Activated CD8-positive, alpha-beta memory T cell treated with anti-CD3 and anti-CD28 coated beads, Interleukin-2, amount 50 U/mL, for 1 hour (primary cell): ENCODE measurements around the gene MLKL.

Experiments
- DNase-seq: peaks from one replicate; pipeline ENCODE4 v3.0.0-alpha.2; 2020; ENCODE audit errors: extremely low read depth

The MLKL gene

DNA sequence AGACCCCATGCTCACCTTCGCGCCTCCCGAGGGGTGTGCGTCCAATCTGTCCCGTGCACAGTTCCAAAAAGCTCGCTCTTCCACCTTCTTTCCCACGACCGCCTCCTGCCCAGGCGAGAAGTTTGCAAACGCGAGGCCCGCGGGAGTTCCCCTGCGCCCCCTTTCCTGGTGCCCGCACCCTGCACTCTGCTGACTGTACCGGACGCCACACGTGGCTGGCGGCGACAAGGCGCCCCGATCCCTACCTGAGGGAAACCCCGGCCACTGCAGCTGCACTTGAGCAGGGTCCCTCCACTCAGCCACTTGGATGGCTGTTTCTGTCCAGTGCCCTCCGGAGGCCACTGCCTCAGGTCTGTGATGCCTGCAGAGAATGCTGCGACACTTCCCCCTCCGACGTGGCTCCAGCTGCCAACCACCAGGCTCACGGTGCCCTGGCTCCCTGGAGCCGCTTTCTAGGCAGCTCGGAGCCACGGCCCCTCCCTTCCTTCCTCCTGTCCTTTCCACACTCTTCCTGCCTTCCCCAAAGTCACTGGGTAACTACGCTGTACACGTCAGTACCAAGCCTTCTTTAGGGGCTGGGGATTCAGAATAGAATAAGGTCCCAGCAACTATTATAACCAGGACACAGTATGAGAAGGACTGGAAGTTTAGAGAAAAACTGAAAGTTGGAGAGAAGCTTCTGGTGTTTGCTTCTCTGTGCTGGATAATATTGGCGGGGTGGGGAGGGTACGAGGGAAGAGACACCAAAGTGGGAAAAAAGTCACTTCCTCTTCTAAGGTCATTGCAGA is at the start of gene MLKL:
TSS of gene MLKL (minus strand) at position 425 of the 788 bp plus-strand sequence. CDS start 5,105 bp downstream, outside the sequence.
- peak; percentile 13 for DNase-seq

DNA sequence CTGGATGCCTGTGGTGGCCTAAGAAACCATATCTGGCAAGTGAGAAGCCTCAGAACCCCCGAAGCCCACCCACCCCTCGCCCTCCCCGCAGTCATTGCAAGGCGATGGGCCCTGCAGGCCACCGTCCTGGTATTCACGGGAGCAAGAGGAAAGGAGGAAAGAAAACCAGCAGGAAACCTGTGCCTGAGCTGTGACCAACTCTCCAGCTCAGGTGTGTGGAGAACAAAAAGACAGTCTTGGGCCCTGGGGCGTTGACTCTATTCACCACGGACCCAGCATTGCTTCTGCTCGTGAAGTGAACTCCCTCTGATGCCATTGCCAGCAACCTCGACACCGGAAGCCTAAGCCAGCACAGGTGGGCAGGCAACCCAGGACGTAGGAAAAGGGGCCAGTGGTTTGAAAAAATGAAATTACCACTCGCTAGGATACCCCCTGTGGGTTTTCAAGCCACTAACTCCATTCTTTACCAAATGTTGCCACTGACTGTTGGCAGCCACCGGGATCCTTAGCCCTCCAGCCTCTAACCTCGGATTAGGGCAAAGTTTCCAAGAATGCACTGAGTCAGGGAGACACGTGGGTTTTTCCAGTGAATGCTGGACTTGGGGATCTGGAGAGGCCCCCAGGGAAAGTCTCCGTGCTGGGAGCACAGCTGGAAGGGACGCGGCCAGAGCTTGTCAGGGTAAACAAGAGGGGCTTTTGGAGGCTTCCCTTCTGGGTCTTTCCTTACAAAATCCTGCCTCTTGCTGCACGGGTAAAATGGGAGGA is 48.8 kb upstream of the MLKL start:
- DNase-seq = no peak

DNA sequence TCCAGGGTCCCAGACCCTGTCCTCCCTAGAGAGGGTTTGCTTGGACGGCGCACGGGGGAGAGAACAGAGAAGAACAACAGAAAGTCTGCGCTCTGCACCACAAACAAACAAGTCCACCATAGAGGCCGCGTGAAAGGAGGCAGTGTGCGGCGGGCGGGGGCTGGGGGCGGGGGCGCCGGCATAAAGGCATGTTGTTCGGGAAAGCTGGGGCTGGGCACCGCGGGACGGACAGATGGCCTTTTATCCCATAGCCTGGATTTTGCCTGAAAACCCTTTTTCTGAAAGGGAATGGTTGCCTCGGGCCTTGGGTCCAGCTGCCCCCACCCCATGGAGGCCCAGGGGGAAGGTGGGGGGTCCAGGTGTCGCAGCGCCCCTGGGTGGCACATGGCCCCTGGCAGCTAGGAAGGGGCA is 48.0 kb upstream of the MLKL start:
- no peak for DNase-seq

DNA sequence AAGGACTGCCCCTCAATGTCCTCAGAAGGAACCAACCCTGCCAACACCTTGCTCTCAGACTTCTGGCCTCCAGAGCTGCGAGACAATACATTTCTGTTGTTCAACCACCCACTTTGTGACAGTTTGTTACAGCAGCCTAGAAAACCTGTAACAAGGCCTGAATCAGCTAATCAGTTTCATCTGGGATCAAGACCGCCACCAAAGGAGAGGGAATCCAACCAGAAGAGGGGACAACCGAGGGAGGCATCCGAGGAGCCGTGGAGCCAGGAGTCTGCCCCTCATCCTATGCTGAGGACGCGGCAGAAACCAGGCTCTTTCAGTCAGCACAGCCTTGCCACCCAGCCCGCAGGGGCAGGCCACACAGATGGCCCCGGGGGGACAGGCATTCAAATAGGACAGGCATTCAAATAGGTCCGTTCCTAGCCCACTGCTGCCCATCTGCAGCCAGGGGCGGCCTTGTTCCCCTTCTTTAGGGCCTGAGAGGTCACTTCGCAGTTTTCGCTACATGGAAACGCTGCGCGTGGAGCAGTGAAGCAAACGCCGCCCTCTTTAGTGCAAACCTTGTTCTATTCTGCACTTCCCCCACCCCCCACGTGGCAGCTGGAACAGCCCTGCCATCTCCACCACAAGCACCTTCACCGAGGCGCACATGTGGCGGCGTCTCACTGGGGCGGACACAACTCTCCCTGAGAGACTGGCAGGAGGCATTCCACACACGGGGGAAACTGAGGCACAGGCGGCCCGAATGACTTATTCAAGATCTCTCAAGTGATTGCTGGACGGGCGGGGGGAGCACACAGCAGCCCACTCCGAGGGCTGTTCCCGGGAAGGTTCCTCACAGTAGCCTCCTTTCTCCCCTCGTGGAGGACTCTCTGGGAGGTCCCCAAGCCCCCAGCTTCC is 47.3 kb upstream of the MLKL start:
- no peak for DNase-seq

DNA sequence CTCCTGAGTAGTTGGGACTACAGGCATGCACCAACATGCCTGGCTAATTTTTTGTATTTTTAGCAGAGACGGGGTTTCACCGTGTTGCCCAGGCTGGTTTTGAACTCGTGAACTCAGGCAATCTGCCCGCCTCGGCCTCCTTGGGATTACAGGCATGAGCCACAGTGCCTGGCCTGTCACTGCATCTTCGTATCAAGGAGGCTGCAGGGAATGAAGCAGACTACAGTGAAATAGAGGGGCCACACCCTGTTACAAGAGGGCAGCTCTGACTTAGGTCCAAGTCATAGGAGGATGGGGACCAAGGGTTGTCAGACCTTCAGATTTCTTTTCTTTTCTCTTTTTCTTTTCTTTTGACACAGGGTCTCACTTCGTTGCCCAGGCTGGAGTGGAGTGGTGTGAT is 45.3 kb upstream of the MLKL start:
- DNase-seq = no peak

DNA sequence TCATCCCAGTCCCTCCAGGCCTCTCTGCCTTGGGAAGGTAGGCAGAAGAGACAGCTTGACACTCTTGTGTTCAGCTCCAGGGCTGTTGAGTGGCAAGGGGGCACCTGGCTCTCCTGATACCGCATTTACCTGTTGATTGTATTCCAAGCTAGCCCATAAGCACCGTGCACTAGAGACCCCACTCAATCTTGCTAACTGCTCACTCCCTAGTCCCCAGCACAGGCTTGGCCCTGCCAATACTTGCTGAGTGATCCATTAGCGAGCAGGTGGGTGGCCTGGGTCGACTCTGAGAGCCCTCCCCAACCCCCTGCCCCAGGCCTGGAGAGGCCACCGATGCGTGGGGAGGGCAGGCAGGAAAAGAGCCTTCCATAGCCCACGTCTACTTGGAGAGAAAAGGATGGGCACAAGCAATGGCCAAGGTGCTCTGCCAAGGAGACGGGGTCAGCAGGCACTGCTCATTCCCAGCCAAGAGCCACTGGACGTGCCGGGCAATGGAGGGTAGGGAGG is 44.5 kb upstream of the MLKL start:
- DNase-seq = no peak

DNA sequence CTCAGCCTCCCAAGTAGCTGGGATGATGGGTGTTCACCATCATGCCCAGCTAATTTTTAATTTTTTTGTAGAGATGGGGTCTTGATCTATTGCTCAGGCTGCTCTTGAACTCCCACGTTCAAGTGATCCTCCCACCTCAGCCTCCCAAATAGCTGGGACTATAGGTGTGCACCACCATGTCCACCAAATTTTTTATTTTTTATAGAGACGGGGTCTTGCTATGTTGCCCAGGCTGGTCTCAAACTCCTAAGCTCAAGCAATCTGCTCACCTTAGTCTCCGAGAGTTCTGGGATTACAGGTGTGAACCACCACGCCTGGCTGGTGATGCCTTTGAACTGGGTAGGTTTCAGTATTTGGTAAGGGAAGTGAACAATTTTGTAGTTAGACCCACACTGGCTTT is 43.9 kb upstream of the MLKL start:
- DNase-seq = no peak

DNA sequence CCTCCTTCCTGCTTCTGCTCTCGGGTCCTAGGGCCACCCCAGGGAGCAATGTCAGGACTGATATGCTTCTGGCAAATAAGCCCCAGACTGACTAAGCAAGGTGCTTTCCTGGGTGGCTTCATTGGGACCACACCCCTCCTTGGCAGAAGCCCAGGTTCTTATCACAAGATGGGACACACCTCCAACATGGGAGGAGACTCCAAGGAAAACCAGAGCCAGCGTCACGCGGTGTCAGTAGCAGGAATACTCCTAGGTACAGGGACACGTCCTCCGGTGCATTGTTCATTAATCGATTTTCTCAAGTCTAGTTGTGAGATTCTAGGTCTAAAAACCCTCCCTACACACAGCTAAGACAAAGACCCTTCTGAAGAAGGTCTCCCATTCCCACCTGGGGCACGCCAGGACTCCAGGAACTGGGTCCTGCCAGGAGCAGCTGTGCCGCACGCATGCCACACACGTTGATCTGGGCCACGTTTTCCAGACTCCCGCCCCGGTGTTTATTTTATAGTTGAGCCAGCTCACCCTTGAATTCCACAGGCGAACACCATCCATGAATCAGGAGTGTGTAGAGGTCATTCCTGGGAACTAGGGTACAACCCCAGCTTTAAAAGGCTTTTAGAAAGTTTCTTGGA is 43.1 kb upstream of the MLKL start:
- DNase-seq = no peak

DNA sequence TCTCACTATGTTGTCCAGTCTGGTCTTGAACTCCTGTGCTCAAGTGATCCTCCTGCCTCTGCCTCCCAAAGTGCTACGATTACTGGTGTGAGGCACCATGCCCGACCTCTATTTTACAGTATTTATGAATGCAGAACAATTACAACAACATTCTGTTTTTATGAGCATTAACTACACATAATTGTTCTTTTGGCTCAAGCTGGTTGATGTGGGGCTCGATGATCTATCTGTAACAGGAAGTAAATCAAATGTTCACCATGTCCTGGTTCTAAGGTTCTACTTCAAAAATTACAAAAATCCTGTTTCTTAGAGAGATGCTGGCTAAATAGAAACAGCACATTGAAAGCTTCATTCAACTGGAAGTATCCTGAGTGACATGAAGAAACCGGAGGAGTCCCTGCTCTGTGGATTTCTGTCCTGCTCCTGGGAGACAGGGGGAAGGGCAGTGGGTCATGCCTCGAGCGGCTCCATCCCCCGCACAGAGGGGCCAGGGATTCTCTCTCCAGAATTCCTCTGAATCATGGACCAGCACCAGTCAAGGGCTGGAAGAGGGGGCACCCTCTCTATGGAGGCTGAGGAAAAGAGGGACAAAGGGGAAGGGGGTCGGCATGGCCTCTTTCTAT is 42.5 kb upstream of the MLKL start:
- no peak for DNase-seq

DNA sequence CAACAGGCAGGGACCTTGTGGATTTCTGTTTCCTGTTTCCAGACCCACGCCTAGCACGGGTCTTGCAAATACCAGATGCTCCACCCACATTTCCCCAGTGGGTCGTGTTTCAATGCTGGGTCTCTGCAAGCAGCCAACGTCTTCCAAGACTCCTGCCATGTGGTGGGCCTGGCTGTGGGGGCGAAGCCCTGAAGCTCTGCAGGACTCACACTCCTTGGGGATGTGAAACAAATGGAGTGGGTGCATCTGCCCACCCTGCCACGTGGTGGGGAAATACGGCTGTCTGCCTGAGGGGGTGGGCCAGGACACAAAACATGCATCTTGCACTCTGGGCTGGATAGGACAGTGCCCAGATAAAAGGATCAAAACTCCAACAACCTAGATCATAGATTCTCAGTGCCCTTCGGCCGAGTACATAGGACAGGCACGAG is 41.4 kb upstream of the MLKL start:
- no peak for DNase-seq

DNA sequence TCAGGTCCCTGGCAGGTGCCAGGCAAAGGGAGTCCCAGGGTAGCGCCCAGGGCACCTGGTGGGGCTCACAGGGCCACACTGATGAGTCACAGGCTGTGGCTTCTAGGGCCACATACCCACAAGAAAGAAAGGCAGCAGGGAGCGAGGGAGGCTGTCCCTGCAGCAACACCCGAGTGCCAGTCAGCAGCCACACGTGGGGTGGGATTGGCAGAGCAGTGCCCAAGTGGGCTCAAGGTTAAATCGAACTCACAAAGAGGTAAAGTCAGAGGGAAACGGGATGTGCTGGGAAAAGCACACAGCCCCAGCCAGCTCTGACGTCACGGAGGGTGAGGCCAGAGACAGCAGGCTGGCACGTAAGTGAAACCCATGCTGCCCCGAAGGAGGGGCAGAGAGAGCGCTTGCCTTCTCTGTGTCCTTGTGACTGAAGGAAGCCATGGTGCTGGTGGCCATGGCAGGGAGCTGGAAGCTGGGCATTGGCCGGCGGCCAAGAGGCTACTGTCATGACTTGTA is 40.2 kb upstream of the MLKL start:
- no peak for DNase-seq

DNA sequence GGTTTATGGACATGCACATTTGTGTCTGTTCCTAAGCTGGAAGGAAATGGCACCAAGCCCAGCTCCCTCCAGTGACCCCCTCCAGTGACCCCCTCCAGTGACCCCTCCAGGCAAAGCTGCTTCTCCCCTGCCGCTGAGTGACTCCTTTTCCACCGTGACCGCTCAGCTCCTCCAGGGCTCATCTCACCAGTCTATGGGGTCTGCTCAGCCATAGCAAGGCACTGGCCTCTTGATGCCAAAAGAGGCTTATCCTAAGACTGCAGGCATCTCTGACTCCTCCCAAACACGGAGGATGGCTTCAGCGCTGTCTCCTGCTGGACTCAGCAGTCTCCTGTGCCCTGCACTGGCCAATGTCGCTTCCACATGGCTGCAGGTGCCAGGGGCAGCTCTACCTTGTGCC is 38.6 kb upstream of the MLKL start:
- DNase-seq = no peak

DNA sequence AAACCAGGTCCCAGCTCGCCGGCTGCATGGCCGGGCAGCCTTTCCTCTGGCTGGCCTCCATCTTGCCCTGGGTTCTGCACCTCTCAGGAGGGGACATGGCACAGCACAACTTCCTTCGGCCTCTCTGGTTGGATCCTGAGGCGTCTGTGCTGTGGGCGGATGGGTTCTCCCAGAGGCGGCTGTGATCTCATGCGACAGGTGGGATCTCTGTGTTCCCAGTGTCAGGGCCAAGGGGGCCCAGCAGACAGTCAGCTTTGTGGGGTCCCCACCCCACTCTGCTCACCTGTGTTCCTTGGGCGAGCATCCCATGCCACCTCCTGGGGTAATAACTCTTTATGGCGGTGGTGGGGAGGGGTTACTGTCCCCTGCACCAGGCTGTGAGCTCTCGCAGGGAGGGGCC is 38.2 kb upstream of the MLKL start:
- DNase-seq = no peak

DNA sequence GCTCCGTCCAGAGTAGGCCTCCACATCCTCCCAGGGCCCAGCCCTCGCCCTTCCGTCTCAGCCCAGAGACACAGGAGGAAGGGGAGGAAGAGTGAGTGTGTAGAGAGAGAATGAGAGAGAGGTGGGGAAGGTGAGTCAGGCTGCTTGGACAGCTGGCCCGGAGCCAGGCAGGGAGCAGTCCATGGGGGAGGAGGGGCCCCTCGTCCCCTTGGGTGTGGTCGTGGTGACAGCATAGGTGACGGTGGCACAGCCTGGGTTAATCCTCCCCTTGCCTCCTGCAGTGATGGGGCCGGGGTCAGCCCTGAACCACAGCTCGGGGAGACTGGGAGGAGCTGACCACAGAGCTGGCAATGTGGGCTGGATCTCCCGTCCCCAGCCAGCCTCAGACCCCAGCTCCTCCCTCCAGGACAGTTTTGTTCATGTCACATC is 37.5 kb upstream of the MLKL start:
- DNase-seq = no peak

DNA sequence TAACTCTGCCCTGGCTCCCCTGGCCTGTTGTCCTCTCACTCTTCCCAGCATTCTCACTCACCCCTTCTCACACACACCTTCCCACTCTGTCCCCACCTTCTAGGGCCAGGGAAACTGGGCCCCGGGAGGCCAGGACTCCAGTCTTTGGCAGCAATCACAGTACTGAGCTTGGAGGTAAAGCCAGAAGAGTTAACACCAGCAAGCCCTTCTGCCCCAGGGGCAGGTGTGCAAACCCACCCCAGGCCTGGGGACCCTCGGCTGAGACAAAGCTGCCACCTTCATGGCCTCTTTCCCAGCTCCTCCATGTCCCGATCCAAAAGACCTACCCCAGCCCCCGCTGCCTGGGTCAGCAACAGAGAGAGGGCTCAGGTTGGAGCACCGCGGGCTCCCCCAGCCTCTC is 36.9 kb upstream of the MLKL start:
- DNase-seq = no peak

DNA sequence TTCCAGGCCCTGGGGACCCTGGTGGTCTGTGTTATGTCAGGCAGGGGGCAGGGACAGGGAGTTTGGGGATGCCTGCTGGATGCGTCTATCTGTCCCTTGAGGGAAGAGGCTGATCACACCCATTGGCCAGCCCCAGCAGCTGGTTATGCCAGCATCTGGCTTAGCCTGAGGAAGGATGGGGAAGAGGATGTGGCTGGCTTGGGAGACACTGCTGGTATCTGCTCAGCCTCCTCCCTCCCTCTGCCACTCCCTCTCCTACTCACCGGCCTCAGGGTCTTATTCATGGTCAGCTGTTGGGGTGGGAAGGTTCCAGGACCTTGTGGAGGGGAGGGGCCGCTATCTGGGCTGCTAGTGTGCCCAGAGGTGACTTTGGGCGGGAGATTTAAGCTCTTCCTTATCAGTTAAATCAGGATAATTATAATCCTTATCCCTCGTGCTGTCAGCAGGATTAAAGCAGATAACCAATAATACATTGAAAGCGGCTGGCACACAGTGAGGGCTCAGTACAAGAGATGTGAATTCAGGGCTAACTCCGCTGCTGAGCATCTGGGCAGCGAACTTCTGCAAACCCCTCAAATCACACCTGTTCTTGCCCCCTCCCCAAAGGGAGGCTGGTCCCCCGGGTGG is 36.0 kb upstream of the MLKL start:
- no peak for DNase-seq

DNA sequence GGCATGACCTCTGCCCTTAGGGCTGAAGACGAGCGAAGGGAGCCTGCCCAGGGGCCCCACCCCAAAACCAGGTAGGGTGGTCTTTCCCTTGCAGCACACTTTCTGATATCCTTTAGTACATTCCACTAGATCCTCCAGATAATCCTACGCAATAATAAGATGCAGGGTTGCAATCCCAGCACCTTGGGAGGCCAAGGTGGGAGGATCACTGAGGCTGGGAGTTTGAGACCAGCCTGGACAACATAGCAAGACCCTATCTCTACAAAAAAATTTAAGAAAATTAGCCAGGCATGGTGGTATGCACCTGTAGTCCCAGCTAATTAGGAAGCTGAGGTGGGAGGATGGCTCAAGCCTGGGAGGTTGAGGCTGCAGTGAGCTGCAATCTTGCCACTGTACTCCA is 34.9 kb upstream of the MLKL start:
- DNase-seq = no peak

DNA sequence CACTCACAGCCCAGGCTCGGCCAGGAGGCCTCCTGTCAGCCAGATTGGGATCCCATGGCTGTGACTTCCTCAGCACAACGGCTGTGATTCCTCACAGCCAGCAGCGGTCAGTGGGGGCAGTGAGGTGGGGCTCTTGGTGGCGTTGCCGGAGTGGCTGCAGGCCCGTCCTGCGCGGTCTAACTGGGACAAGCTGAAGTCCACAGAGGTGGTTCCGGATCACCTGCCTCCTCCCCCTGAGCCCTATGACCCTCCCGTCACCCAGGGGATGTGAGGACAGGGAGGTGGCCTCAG is 34.4 kb upstream of the MLKL start:
- DNase-seq = no peak

DNA sequence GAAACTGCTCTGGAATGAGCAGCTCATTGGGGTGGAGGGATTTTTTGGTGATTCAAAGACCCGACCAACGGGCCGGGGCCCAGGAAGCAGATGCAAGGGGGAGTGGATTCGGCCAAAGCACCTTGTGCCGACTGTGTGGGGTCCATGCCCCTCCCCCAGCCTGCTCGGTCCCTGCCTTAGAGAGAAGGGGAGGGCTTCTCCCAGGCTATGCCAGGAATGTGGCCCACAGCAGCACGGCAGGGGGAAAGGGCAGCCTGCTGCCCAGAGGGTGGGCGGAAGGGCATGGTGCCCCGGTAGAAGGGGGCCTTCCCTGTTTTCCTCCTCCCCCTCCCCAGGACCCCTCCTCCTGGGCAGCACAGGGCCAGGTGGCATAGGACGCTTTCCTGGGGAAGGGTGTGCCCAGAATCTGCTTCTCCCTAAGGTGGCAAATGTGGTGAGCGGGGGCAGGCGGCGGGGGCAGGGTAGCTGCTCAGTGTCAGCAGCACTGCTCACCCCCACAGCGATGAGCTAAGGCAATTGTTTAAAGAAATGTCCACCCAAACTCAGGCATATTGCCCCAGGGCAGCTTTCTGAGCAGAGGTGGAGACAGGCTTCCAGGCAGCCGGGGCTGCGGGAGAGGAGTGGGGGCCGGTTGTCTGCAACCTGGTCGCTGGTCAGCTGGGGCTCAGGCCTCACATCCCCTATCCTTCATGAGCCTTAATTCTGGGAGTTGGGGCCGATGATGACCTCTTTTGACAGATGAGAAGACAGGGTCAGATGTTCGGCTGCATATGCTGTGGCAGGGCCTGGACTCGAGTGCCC is 33.9 kb upstream of the MLKL start:
- no peak for DNase-seq
